Stomach (tissue), 9 donors: ENCODE data around the gene SELENOO. TPM values are rescaled to one million over a fixed set of nuclear protein-coding genes. Genes with fewer than 3 reads are reported as not detected.
A peak's percentile ranks its signal among the peaks of the same experiment; 100 is the strongest.

Source experiments
- DNase-seq, 2 donors: peaks; one replicate each; pipeline versions ENCODE4 v3.0.0 to v3.0.0-alpha.2; 2013 to 2019
- H3K27ac ChIP-seq, 5 donors: fragments of 200-600 bp in 4 of 5; sonication (generic) in 4 of 5; one replicate each; pipeline ENCODE4 v1.5.1; 2013 to 2019; ENCODE audit warnings: mild to moderate bottlenecking in 1 of 5, moderate library complexity in 1 of 5
- H3K27me3 ChIP-seq, 3 donors: fragments of 200-600 bp; sonication (generic); one replicate each; pipeline ENCODE4 v1.5.1; 2017 to 2019; ENCODE audit warnings: mixed run types in 1 of 3
- H3K36me3 ChIP-seq, 4 donors: fragments of 200-600 bp; sonication (generic); 1 replicate in 3 of 4; 2 replicates in 1 of 4; pipeline ENCODE4 v1.5.1; 2016 to 2019
- H3K4me1 ChIP-seq, 4 donors: fragments of 200-600 bp; sonication (generic); one replicate each; pipeline ENCODE4 v1.5.1; 2016 to 2019
- H3K4me3 ChIP-seq, 4 donors: fragments of 200-600 bp; sonication (generic) in 3 of 4; one replicate each; pipeline ENCODE4 v1.5.1; 2016 to 2019; ENCODE audit warnings: mild to moderate bottlenecking in 1 of 4
- H3K9me3 ChIP-seq, 4 donors: fragments of 200-600 bp; sonication (generic); one replicate each; pipeline ENCODE4 v1.5.1; 2016 to 2019
- CTCF ChIP-seq, 7 experiments: fragments of 450-650 bp in 4 of 7; fragments of 200-600 bp in 3 of 7; sonication (generic) in 3 of 7; IDR thresholded peaks; one replicate each; pipeline ENCODE4 v1.5.1; 2016 to 2019; ENCODE audit warnings: antibody characterized with exemption in 7 of 7, control low read depth in 2 of 7, mild to moderate bottlenecking in 1 of 7
- EP300 ChIP-seq: sonication (generic); formaldehyde crosslinking; IDR thresholded peaks from one replicate; pipeline ENCODE4 v1.6.1; 2017; ENCODE audit warnings: antibody characterized with exemption
- POLR2A ChIP-seq, 4 donors: fragments of 450-650 bp; IDR thresholded peaks; one replicate each; pipeline ENCODE4 v1.6.1; 2016; ENCODE audit warnings: antibody characterized with exemption in 4 of 4, control low read depth in 2 of 4, mild to moderate bottlenecking in 1 of 4, moderate library complexity in 1 of 4
- POLR2AphosphoS5 ChIP-seq, 3 donors: sonication (generic); formaldehyde crosslinking; IDR thresholded peaks; one replicate each; pipeline ENCODE4 v1.6.1; 2016; ENCODE audit warnings: antibody characterized with exemption in 3 of 3
- WGBS, 5 donors: extraction: QIAGEN DNeasy Blood & Tissue Kit in 3 of 5; methylation state at CpG; one replicate each; pipeline versions ENCODE4 v1.1.5 to v1.1.7; 2013 to 2018; 5-methylcytosine and 5-hydroxymethylcytosine counted together
- intact Hi-C: fragments of 100-400 bp; cut with DNase I; formaldehyde crosslinking; loops from one replicate; pipeline ENCODE4 v1.15.1; 2023; ENCODE audit warnings: low total_unique reads
- polyA plus RNA-seq, 3 donors: library from polyadenylated mRNA; stranded (reverse); fragments of 200-250 nt; gene quantifications; one replicate each; pipeline ENCODE4 v1.2.3, GENCODE V29; 2013
- total RNA-seq, 5 donors: library from RNA; depleted of rRNA; stranded (reverse); fragments of >200 nt; gene quantifications; one replicate each; pipeline versions ENCODE4 v1.1.0 to v1.2.3, GENCODE V29; 2014 to 2016
- donor health status: healthy with polysubstance abuse.
- donor health status: Bipolar disorder and iron deficiency.
- donor health status: healthy.

Gene SELENOO
- total and polyA plus RNA-seq, 8 donors: 10.1 to 185 (median 35.3) TPM

- peaks cover 0 to 17% (median 14%) of the 10 kb centered on the region in 4 donors for H3K4me1 ChIP-seq
- peak in 1 of 2 donors; percentile 7 for DNase-seq
- no peaks in the 10 kb centered on the region for H3K9me3 ChIP-seq
- H3K36me3 ChIP-seq: no peaks in the 10 kb centered on the region
- TF ChIP-seq POLR2A (IDR thresholded peaks at IDR 0.05) (no peak), POLR2AphosphoS5 (IDR thresholded peaks at IDR 0.05) (no peak), CTCF (IDR thresholded peaks at IDR 0.05) (no peak), EP300 (no peak)
- intact Hi-C loops: no loop called here
- H3K27me3 ChIP-seq: peaks cover 6 to 73% (median 8%) of the 10 kb centered on the region in 3 donors
- H3K27ac ChIP-seq: no peak overlapping the region
- H3K4me3 ChIP-seq: no peak overlapping the region
- 40 to 75% (median 62%) methylated on average over 7 to 22 of the region's 22 CpGs for WGBS, 5 donors
Measured at GRCh38 chr22:50178471-50178864, 22.3 kb upstream of the SELENOO start.

GRCh38 chr22:50178871-50179869 lies 21.6 kb upstream of the SELENOO start:
- peaks cover 6 to 66% (median 8%) of the 10 kb centered on the region in 3 donors for H3K27me3 ChIP-seq
- intact Hi-C loops: no loop called here
- peaks cover 6 to 24% (median 21%) of the 10 kb centered on the region in 4 donors for H3K4me1 ChIP-seq
- no peak for DNase-seq
- no peak overlapping the region for H3K27ac ChIP-seq
- H3K36me3 ChIP-seq: no peaks in the 10 kb centered on the region
- H3K4me3 ChIP-seq: no peak overlapping the region
- TF ChIP-seq POLR2AphosphoS5 (IDR thresholded peaks at IDR 0.05): no peak
- TF ChIP-seq CTCF (IDR thresholded peaks at IDR 0.05): no peak
- TF ChIP-seq EP300: no peak
- no peak for TF ChIP-seq POLR2A (IDR thresholded peaks at IDR 0.05)
- no peaks in the 10 kb centered on the region for H3K9me3 ChIP-seq
- 80 to 83% (median 82%) methylated on average over 30 to 64 of the region's 64 CpGs for WGBS, 5 donors

- peak in 1 of 2 donors; percentile 14 for DNase-seq
- TF ChIP-seq EP300 (no peak), POLR2AphosphoS5 (IDR thresholded peaks at IDR 0.05) (no peak), CTCF (IDR thresholded peaks at IDR 0.05) (no peak), POLR2A (IDR thresholded peaks at IDR 0.05) (no peak)
- H3K27me3 ChIP-seq: peaks cover 6 to 57% (median 8%) of the 10 kb centered on the region in 3 donors
- H3K36me3 ChIP-seq: no peaks in the 10 kb centered on the region
- peaks cover 16 to 33% (median 30%) of the 10 kb centered on the region in 4 donors for H3K4me1 ChIP-seq
- H3K4me3 ChIP-seq: no peak overlapping the region
- intact Hi-C loops: no loop called here
- no peak overlapping the region for H3K27ac ChIP-seq
- 61 to 77% (median 71%) methylated on average over 38 to 39 of the region's 39 CpGs for WGBS, 5 donors
- H3K9me3 ChIP-seq: no peaks in the 10 kb centered on the region
Measured at GRCh38 chr22:50179937-50180726, 20.7 kb upstream of the SELENOO start.
